ENCODE measurements around the gene SYK. TPM values are rescaled to one million over a fixed set of nuclear protein-coding genes. Genes with fewer than 3 reads are reported as not detected.

SYK gene
- total RNA-seq, 4 donors from 2014 or later: 50.7 to 107 (median 87.1) TPM

DNA sequence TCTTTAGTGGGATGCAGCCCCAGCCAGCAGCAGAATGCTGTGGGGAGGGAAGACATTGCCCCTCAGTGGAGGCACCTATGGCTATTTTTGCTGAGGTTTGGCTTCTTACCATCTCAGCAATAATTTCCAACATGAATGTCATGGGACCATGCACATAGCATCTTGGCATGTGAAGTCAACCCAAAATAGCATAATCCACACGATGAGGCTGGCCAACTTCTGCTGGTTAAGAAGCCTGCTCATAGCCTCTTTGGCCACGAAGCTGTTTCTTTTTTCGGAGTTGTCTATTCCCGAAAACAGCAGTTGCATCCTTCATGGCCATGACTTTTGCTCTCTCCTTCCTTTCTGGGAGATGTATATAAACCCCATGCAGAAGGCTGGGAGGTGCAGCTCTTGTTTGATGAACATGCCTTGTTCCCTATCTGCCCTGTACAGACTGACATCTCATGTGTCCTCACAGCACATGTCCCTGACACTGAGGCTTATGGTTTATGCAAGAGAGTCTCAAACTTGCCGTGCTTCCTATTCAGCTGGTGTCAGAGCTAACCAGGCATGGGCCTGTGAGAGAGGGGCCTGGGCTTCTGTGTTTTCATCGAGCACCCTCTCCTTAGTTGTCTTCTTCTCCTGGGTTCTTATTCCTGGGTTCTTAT, 45.3 kb downstream of the SYK start:
- Histone ChIP-seq H3K4me1 (peaks cover 3 to 4% of the 10 kb centered on the region in 2 donors), H3K27ac (no peak overlapping the region), H3K9me3 (no peaks in the 10 kb centered on the region), H3K36me3 (peaks cover 8 to 10% of the 10 kb centered on the region in 2 donors), H3K27me3 (no peaks in the 10 kb centered on the region), H3K4me3 (replicated peaks in 1 of 3) (no peak overlapping the region)
- intact Hi-C loops (cut with DNase I): no loop called here
- DNase-seq: no peak
- TF ChIP-seq POLR2A (IDR thresholded peaks at IDR 0.05) (no peak), CTCF (IDR thresholded peaks at IDR 0.05) (no peak)
- WGBS, 2 donors: 81 to 88% methylated on average over 6 of the region's 6 CpGs

DNA sequence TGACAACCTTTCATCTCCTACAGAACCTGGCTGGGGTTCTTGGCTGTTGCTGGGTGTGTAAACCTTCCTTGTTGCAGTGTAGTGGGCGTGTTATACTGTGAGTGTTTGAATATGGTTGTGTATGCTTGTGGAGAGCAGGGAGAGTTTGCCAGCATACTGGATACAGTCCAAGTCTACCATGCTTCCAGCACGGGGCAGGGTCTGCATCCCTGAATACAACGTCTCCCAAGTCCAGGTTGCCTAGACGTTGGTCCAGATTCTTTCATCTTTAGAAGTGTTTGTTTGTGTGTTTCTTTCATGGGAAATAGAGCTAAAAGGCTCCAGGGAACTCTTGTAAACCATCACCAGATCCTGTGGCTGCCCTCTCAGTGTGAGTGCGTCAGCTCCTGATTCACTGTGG, 46.4 kb downstream of the SYK start:
- Histone ChIP-seq H3K27ac (no peak overlapping the region), H3K36me3 (peaks cover 8 to 10% of the 10 kb centered on the region in 2 donors), H3K9me3 (no peaks in the 10 kb centered on the region), H3K4me3 (replicated peaks in 1 of 3) (no peak overlapping the region), H3K27me3 (no peaks in the 10 kb centered on the region), H3K4me1 (peaks cover 11 to 13% of the 10 kb centered on the region in 2 donors)
- TF ChIP-seq POLR2A (IDR thresholded peaks at IDR 0.05) (no peak), CTCF (IDR thresholded peaks at IDR 0.05) (no peak)
- DNase-seq: no peak
- WGBS, 2 donors: 78 to 79% methylated on average over 5 of the region's 5 CpGs
- intact Hi-C loops (cut with DNase I): no loop called here

- intact Hi-C loops (cut with DNase I): no loop called here
- Histone ChIP-seq H3K9me3 (no peaks in the 10 kb centered on the region), H3K36me3 (peaks cover 8 to 10% of the 10 kb centered on the region in 2 donors), H3K27me3 (no peaks in the 10 kb centered on the region), H3K27ac (no peak overlapping the region), H3K4me3 (replicated peaks in 1 of 3) (no peak overlapping the region), H3K4me1 (peaks cover 11 to 14% of the 10 kb centered on the region in 2 donors)
- TF ChIP-seq POLR2A (IDR thresholded peaks at IDR 0.05) (no peak), CTCF (IDR thresholded peaks at IDR 0.05) (no peak)
- no peak for DNase-seq
- 93 to 94% methylated on average over 8 of the region's 8 CpGs for WGBS, 2 donors
Observed at GRCh38 chr9:90848866-90849265, 47.2 kb downstream of the SYK start.

- no peaks in the 10 kb centered on the region for H3K27me3 ChIP-seq
- WGBS, 2 donors: 78 to 83% methylated on average over 5 of the region's 5 CpGs
- no peaks in the 10 kb centered on the region for H3K9me3 ChIP-seq
- peak overlapping the region; percentile 29 to 69 (median 59) for H3K27ac ChIP-seq
- H3K36me3 ChIP-seq: no peaks in the 10 kb centered on the region
- intact Hi-C loops (cut with DNase I): no loop called here
- H3K4me3 ChIP-seq (replicated peaks in 1 of 3): no peak overlapping the region
- H3K4me1 ChIP-seq: peaks cover 11 to 14% of the 10 kb centered on the region in 2 donors
- TF ChIP-seq CTCF (IDR thresholded peaks at IDR 0.05) (peak in 1 of 6 experiments; percentile 12), POLR2A (IDR thresholded peaks at IDR 0.05) (no peak)
- no peak for DNase-seq
Observed at GRCh38 chr9:90851444-90851843, 49.8 kb downstream of the SYK start.

DNA sequence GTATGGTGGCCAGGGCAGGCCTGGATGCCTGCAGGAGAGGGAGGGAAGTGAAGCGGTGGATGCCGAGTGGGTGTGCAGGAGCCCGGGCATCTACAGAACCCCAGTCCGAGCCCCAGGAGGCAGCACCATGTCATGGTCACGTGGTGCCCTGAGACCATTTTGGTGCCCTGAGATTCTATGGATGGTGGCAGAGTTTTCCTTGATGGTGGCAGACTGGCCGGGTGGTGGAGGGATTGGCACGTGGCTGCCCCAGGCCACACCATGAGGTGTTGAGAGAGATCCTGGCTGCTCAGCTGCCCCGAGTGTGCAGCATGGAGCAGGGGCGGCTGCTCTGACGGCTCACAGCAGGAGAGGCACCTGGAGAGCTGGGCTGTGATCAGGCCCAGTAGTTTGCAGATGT, 52.3 kb downstream of the SYK start:
- TF ChIP-seq CTCF (IDR thresholded peaks at IDR 0.05) (no peak), POLR2A (IDR thresholded peaks at IDR 0.05) (no peak)
- intact Hi-C loops (cut with DNase I): no loop called here
- Histone ChIP-seq H3K4me1 (peaks cover 11 to 14% of the 10 kb centered on the region in 2 donors), H3K4me3 (replicated peaks in 1 of 3) (no peak overlapping the region), H3K27me3 (no peaks in the 10 kb centered on the region), H3K27ac (no peak overlapping the region), H3K9me3 (no peaks in the 10 kb centered on the region), H3K36me3 (no peaks in the 10 kb centered on the region)
- WGBS, 2 donors: 93% methylated on average over 10 of the region's 10 CpGs
- DNase-seq: no peak

All from thyroid gland (tissue), 4 donors.